GM23248 (cell line): ENCODE results near the gene FOXA1. TPM values are rescaled to one million over a fixed set of nuclear protein-coding genes. Genes with fewer than 3 reads are reported as not detected.
A peak's percentile ranks its signal among the peaks of the same experiment; 100 is the strongest.

Source experiments
- DNase-seq: peaks from one replicate; pipeline ENCODE4 v3.0.0-alpha.2; 2015
- H2AFZ ChIP-seq: fragments of 200-600 bp; sonication (generic); 2 replicates; pipeline ENCODE4 v1.6.1; 2016; ENCODE audit warnings: antibody characterized with exemption
- H3F3A ChIP-seq: fragments of 200-600 bp; sonication (generic); 2 replicates; pipeline ENCODE4 v1.6.1; 2016; ENCODE audit warnings: mild to moderate bottlenecking, antibody characterized with exemption, mixed run types; ENCODE audit not compliant: insufficient read depth
- H3K27ac ChIP-seq: fragments of 200-600 bp; sonication (generic); 2 replicates; pipeline ENCODE4 v1.5.1; 2016; ENCODE audit warnings: mild to moderate bottlenecking
- H3K27me3 ChIP-seq: fragments of 200-600 bp; sonication (generic); replicated peaks from 2 replicates; pipeline ENCODE4 v1.6.1; 2016; ENCODE audit warnings: mild to moderate bottlenecking; ENCODE audit not compliant: insufficient read depth
- H3K36me3 ChIP-seq: fragments of 200-600 bp; sonication (generic); 2 replicates; pipeline ENCODE4 v1.6.1; 2016; ENCODE audit warnings: low read depth, mild to moderate bottlenecking
- H3K4me1 ChIP-seq: fragments of 200-600 bp; sonication (generic); 2 replicates; pipeline ENCODE4 v1.6.1; 2016; ENCODE audit warnings: mild to moderate bottlenecking; ENCODE audit not compliant: insufficient read depth
- H3K4me2 ChIP-seq: fragments of 200-600 bp; sonication (generic); one replicate; pipeline ENCODE4 v1.6.1; 2016; ENCODE audit warnings: mild to moderate bottlenecking; ENCODE audit not compliant: unreplicated experiment
- H3K4me3 ChIP-seq: fragments of 200-600 bp; sonication (generic); 2 replicates; pipeline ENCODE4 v1.5.1; 2016; ENCODE audit warnings: mild to moderate bottlenecking
- H3K79me2 ChIP-seq: fragments of 200-600 bp; sonication (generic); 2 replicates; pipeline ENCODE4 v1.6.1; 2016; ENCODE audit warnings: mild to moderate bottlenecking; ENCODE audit not compliant: insufficient read depth
- H3K9ac ChIP-seq: fragments of 200-600 bp; sonication (generic); 2 replicates; pipeline ENCODE4 v1.6.1; 2016; ENCODE audit warnings: mild to moderate bottlenecking
- H3K9me2 ChIP-seq: fragments of 200-600 bp; sonication (generic); 2 replicates; pipeline ENCODE4 v1.6.1; 2016; ENCODE audit warnings: mixed run types, mild to moderate bottlenecking, moderate library complexity; ENCODE audit not compliant: insufficient read depth
- H3K9me3 ChIP-seq: fragments of 200-600 bp; sonication (generic); one replicate; pipeline ENCODE4 v1.6.1; 2017; ENCODE audit warnings: low read depth
- H4K20me1 ChIP-seq: fragments of 200-600 bp; sonication (generic); 2 replicates; pipeline ENCODE4 v1.6.0; 2016; ENCODE audit not compliant: insufficient read depth
- EZH2 ChIP-seq: fragments of 200-600 bp; sonication (generic); IDR thresholded peaks from 2 replicates; pipeline ENCODE4 v1.6.1; 2018; ENCODE audit warnings: antibody characterized with exemption, mild to moderate bottlenecking; ENCODE audit not compliant: insufficient read depth, poor library complexity, severe bottlenecking
- EZH2phosphoT487 ChIP-seq: fragments of 200-600 bp; sonication (generic); IDR thresholded peaks from 2 replicates; pipeline ENCODE4 v1.6.1; 2018; ENCODE audit warnings: antibody characterized with exemption, moderate library complexity, mild to moderate bottlenecking, low read depth; ENCODE audit not compliant: insufficient read depth
- WGBS, 2 experiments: methylation state at CpG; one replicate each; pipeline ENCODE4 v1.1.6; 2015 to 2017; ENCODE audit warnings: low lambda C conversion rate in 2 of 2, low coverage in 1 of 2; ENCODE audit errors: missing lambda C conversion rate in 2 of 2; 5-methylcytosine and 5-hydroxymethylcytosine counted together
- in situ Hi-C: fragments of 300-500 bp; cut with MboI; formaldehyde crosslinking; loops from 2 replicates; pipeline ENCODE4 v1.15.0; 2020
- polyA plus RNA-seq: library from polyadenylated mRNA; unstranded; fragments of >200 nt; fragmentation: Nextera tagmentation; extraction: Ambion mirVana; gene quantifications from 2 replicates; pipeline ENCODE4 v1.2.1, GENCODE V29; 2016
- total RNA-seq: library from RNA; depleted of rRNA; stranded (reverse); fragments of >200 nt; shearing (Covaris generic); gene quantifications from 2 replicates; pipeline ENCODE4 v1.2.3, GENCODE V29; 2014

The FOXA1 gene
- total and polyA plus RNA-seq, 2 experiments from 2014 or later = 0.10 TPM; not detected in 1

- Histone ChIP-seq H3K79me2 (no peaks in the 10 kb centered on the region), H3K9me3 (no peaks in the 10 kb centered on the region), H2AFZ (no peak overlapping the region), H3F3A (no peaks in the 10 kb centered on the region), H3K4me1 (no peaks in the 10 kb centered on the region), H3K27ac (no peak overlapping the region), H3K9ac (no peak overlapping the region), H3K36me3 (no peaks in the 10 kb centered on the region), H3K27me3 (peaks cover 91% of the 10 kb centered on the region), H3K4me3 (no peak overlapping the region), H3K9me2 (no peaks in the 10 kb centered on the region), H4K20me1 (no peaks in the 10 kb centered on the region), H3K4me2 (no peak overlapping the region)
- in situ Hi-C loops = no loop called here
- WGBS, 2 experiments = 26 to 30% methylated on average over 4 of the region's 4 CpGs
- no peak for DNase-seq
- TF ChIP-seq EZH2 (peak; percentile 37), EZH2phosphoT487 (peak; percentile 19; the same call in 1 of the 2 replicates)
Measured at GRCh38 chr14:37587131-37587803, 7.8 kb downstream of the FOXA1 start.

GRCh38 chr14:37586797-37587130 lies 8.3 kb downstream of the FOXA1 start:
- DNase-seq = no peak
- Histone ChIP-seq H3K9me2 (no peaks in the 10 kb centered on the region), H3K4me2 (no peak overlapping the region), H3F3A (no peaks in the 10 kb centered on the region), H3K9me3 (no peaks in the 10 kb centered on the region), H3K27me3 (peaks cover 91% of the 10 kb centered on the region), H4K20me1 (no peaks in the 10 kb centered on the region), H3K9ac (no peak overlapping the region), H3K4me3 (no peak overlapping the region), H3K36me3 (no peaks in the 10 kb centered on the region), H3K79me2 (no peaks in the 10 kb centered on the region), H3K4me1 (no peaks in the 10 kb centered on the region), H2AFZ (no peak overlapping the region), H3K27ac (no peak overlapping the region)
- 2 to 3% methylated on average over 1 of the region's 1 CpG for WGBS, 2 experiments
- TF ChIP-seq EZH2phosphoT487 = 0 out of 2 replicates have a peak, but pooled peaks have one; percentile 20
- TF ChIP-seq EZH2 = peak; percentile 28
- in situ Hi-C loops = no loop called here

DNA sequence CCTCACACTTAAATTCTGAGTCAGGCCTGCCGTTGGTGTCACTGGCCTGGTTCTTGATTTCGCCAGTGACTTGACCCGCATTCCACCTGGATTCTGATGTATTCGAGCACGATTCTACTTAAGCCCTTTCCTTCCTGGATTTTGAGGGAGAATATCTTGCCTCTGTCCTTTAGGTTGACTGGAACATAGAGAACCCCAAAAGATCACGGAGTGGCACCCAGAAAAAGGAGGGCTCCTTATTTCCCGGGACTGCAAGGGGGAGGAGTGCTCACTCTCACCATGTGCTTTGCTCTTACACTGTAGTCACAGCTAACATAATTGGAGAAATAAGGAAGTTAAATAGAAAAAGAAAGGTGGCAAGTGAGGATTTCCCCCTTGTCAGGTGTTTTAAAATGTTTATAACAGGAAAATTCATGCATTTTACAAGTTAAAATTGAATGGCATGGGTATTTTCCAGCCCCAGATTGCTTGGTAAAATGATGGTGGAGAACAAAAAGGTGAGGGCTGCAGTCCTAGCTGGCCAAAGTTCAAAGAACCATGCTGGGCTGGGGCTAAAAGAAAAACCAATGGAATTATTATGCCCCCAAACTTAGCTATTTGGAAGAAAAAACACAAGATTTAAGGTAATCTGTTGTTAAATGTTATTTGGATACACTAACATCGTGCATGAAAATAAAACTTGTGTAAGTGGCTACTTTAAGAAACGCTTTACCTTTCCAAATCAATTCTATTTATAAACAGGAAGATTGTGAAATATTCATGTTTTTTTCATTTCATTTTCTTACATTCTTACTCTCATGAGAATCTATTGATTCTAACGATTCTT lies 8.9 kb downstream of the FOXA1 start:
- H3K4me1 ChIP-seq = no peaks in the 10 kb centered on the region
- no peak overlapping the region for H3K9ac ChIP-seq
- no peak for DNase-seq
- no peak overlapping the region for H3K27ac ChIP-seq
- H3K9me2 ChIP-seq = no peaks in the 10 kb centered on the region
- no peak overlapping the region for H3K4me2 ChIP-seq
- H4K20me1 ChIP-seq = no peaks in the 10 kb centered on the region
- in situ Hi-C loops = no loop called here
- no peaks in the 10 kb centered on the region for H3K36me3 ChIP-seq
- H3K27me3 ChIP-seq = peaks cover 87% of the 10 kb centered on the region
- no peaks in the 10 kb centered on the region for H3K79me2 ChIP-seq
- H3K9me3 ChIP-seq = no peaks in the 10 kb centered on the region
- TF ChIP-seq EZH2phosphoT487 (no peak), EZH2 (no peak)
- WGBS, 2 experiments = 33% methylated on average over 10 of the region's 10 CpGs
- no peak overlapping the region for H3K4me3 ChIP-seq
- H2AFZ ChIP-seq = no peak overlapping the region
- H3F3A ChIP-seq = no peaks in the 10 kb centered on the region

DNA sequence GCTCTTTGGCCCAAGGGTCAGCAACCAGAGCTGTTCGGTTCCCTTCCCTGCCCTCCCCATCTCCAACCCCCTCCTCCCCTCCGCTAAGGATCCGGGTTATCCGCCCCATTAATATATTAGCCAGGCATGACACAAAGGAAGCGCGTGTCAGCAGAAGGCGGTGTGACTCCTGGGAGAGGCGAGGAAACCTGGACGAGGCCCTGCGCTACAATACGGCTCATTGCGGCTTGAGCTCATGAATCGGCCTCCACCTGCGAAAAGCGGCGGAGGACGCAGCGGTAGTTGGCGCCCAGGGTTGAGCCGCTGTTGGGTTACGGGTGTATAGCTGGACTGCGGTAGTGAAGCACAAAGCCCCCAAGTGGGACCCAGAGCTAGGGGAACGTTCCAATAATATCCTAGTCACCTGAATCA lies 9.9 kb downstream of the FOXA1 start:
- in situ Hi-C loops = no loop called here
- Histone ChIP-seq H3K9me3 (no peaks in the 10 kb centered on the region), H3K9ac (no peak overlapping the region), H3K4me2 (no peak overlapping the region), H3K4me1 (no peaks in the 10 kb centered on the region), H3K27ac (no peak overlapping the region), H3K79me2 (no peaks in the 10 kb centered on the region), H3K4me3 (no peak overlapping the region), H3K9me2 (no peaks in the 10 kb centered on the region), H4K20me1 (no peaks in the 10 kb centered on the region), H3K27me3 (peaks cover 77% of the 10 kb centered on the region), H3F3A (no peaks in the 10 kb centered on the region), H3K36me3 (no peaks in the 10 kb centered on the region), H2AFZ (no peak overlapping the region)
- no peak for TF ChIP-seq EZH2phosphoT487
- no peak for TF ChIP-seq EZH2
- WGBS, 2 experiments = 21 to 25% methylated on average over 22 to 23 of the region's 23 CpGs
- DNase-seq = no peak
